Mesothelial cell of epicardium (in vitro differentiated cells): ENCODE data around the gene ERC2. TPM values are rescaled to one million over a fixed set of nuclear protein-coding genes. Genes with fewer than 3 reads are reported as not detected.

ENCODE experiments used
- DNase-seq, 2 experiments: peaks; one replicate each; pipeline ENCODE4 v3.0.0; 2021; ENCODE audit warnings: low spot score in 2 of 2; ENCODE audit not compliant: unreplicated experiment in 2 of 2
- H3K27ac Mint-ChIP-seq: 2 replicates; pipeline ENCODE4 v1.8.0; 2021; ENCODE audit warnings: mixed read lengths
- H3K27me3 Mint-ChIP-seq: 2 replicates; pipeline ENCODE4 v1.8.0; 2021; ENCODE audit warnings: low read depth, mixed read lengths
- H3K36me3 Mint-ChIP-seq: 2 replicates; pipeline ENCODE4 v1.8.0; 2021; ENCODE audit warnings: mixed read lengths
- H3K4me1 Mint-ChIP-seq: 2 replicates; pipeline ENCODE4 v1.8.0; 2021; ENCODE audit warnings: mixed read lengths
- H3K4me3 Mint-ChIP-seq: 2 replicates; pipeline ENCODE4 v1.8.0; 2021; ENCODE audit warnings: mild to moderate bottlenecking, moderate library complexity, mixed read lengths
- H3K9me3 Mint-ChIP-seq: 2 replicates; pipeline ENCODE4 v1.8.0; 2021; ENCODE audit warnings: mixed read lengths
- CTCF ChIP-seq: fragments of 200-600 bp; sonication (generic); IDR thresholded peaks from one replicate; pipeline ENCODE4 v1.5.0; 2021; ENCODE audit warnings: antibody characterized with exemption; ENCODE audit not compliant: unreplicated experiment
- total RNA-seq: library from RNA; stranded (reverse); gene quantifications from 3 replicates; pipeline ENCODE4 v1.2.1, GENCODE V29; 2021

Gene ERC2
- total RNA-seq, 1 donor from 2014 or later: 15.6 TPM

GRCh38 chr3:55537129-55537528 lies 931.1 kb downstream of the ERC2 start:
- no peak for TF ChIP-seq CTCF
- Mint-ChIP-seq H3K4me1 (peaks cover 2% of the 10 kb centered on the region), H3K4me3 (no peak overlapping the region)

DNA sequence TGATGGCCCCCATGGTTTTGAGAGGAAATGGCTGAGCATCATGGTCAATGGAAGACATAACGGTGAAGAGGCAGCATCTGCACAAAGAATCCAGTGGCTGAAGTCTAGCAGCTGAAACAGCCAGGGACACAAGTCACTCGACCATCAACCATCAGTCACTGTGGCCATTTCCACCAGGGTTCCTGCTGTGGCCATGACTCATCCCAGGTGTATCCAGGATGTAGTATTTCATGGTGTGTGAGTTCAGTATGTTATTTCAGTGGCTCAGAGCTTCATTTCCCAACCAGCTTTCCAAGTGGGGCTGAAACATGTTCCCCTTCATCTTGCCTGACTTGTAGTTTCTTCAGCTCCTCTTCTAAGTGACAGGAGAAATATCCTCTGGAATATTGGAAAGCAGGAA lies 933.4 kb downstream of the ERC2 start:
- no peak for TF ChIP-seq CTCF
- no peak overlapping the region for H3K4me3 Mint-ChIP-seq

More at GRCh38 chr3:55537129-55537528, 931.1 kb downstream of the ERC2 start:
- no peaks in the 10 kb centered on the region for H3K36me3 Mint-ChIP-seq
- no peaks in the 10 kb centered on the region for H3K9me3 Mint-ChIP-seq
- no peak for DNase-seq
- peaks cover 54% of the 10 kb centered on the region for H3K27me3 Mint-ChIP-seq
- H3K27ac Mint-ChIP-seq: no peak overlapping the region

DNA sequence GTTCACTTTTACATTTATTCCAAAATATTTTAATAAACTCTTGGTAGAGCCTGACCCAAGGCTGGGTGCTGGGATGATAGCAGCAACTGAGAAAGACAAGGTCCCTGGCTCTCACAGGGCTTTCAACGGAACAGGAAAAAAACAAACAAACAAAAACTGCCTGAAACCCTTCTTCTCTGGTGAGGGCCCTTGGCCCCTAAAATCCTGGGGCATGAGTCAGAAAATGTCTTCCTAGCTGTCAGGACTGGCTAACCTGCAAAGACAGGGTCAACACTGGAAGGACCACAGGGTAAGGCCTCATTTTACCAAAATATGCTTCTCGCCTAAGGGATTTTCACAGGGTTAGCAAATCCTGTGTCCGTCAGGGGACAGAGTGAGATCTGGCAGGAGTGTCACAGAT lies 935.5 kb downstream of the ERC2 start:
- DNase-seq: no peak
- no peak overlapping the region for H3K4me3 Mint-ChIP-seq
- no peaks in the 10 kb centered on the region for H3K36me3 Mint-ChIP-seq
- H3K9me3 Mint-ChIP-seq: no peaks in the 10 kb centered on the region
- peaks cover 61% of the 10 kb centered on the region for H3K27me3 Mint-ChIP-seq
- H3K27ac Mint-ChIP-seq: no peak overlapping the region
- peaks cover 7% of the 10 kb centered on the region for H3K4me1 Mint-ChIP-seq
- no peak for TF ChIP-seq CTCF

More for the DNA sequence above, 933.4 kb downstream of the ERC2 start:
- H3K36me3 Mint-ChIP-seq: no peaks in the 10 kb centered on the region
- H3K9me3 Mint-ChIP-seq: no peaks in the 10 kb centered on the region
- H3K4me1 Mint-ChIP-seq: peaks cover 7% of the 10 kb centered on the region
- peaks cover 58% of the 10 kb centered on the region for H3K27me3 Mint-ChIP-seq
- no peak overlapping the region for H3K27ac Mint-ChIP-seq
- no peak for DNase-seq

- Mint-ChIP-seq H3K27ac (no peak overlapping the region), H3K27me3 (peaks cover 61% of the 10 kb centered on the region), H3K4me3 (no peak overlapping the region), H3K9me3 (no peaks in the 10 kb centered on the region), H3K4me1 (peaks cover 7% of the 10 kb centered on the region), H3K36me3 (no peaks in the 10 kb centered on the region)
- TF ChIP-seq CTCF: no peak
- no peak for DNase-seq
Measured at GRCh38 chr3:55531321-55531720, 936.9 kb downstream of the ERC2 start.

DNA sequence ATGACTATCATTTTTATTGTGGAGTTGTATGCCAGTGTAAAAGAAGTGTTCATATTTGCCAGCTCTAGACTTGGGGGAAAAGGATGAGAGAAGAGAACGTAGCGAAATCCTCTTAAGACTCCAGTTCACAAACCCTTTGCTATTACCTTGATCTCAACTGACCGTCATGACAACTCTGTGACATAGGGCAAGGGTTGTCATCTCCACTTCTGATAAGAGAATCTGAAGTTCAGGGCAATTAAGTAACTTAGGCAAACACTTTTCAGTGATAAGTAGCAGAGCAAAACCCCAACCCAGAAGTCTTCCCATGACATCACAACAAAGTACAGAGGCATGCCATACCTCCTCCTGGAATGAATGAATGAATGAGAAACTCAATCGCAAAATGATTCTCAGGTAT lies 940.9 kb downstream of the ERC2 start:
- Mint-ChIP-seq H3K36me3 (no peaks in the 10 kb centered on the region), H3K27me3 (peaks cover 76% of the 10 kb centered on the region), H3K9me3 (no peaks in the 10 kb centered on the region), H3K4me3 (no peak overlapping the region), H3K27ac (no peak overlapping the region), H3K4me1 (peaks cover 22% of the 10 kb centered on the region)
- DNase-seq: no peak
- TF ChIP-seq CTCF: no peak
